PC-9 (cell line): ENCODE measurements around the gene ENTHD1. TPM values are rescaled to one million over a fixed set of nuclear protein-coding genes. Genes with fewer than 3 reads are reported as not detected.

ENCODE experiments used
- BruUV-seq: library from RNA; stranded (reverse); fragments of 400-500 nt; replicated peaks from 2 replicates; lab custom pipeline; 2021; lab: Mats Ljungman, UMichigan
- CTCF ChIA-PET: fragments of 300-600 bp; sonication (Branson Sonifier 250); formaldehyde crosslinking; loops from one replicate; lab custom pipeline; 2022; ENCODE audit warnings: antibody characterized with exemption; lab: Charles Lee
- POLR2A ChIA-PET: fragments of 300-600 bp; sonication (Branson Sonifier 250); formaldehyde crosslinking; loops from one replicate; lab custom pipeline; 2022; ENCODE audit warnings: antibody characterized with exemption; ENCODE audit not compliant: unreplicated experiment; lab: Charles Lee
- DNase-seq, 2 experiments: peaks; one replicate each; pipeline versions ENCODE4 v3.0.0 to v3.0.0-alpha.2; 2015 to 2022; ENCODE audit warnings: mixed read lengths in 1 of 2
- H2AFZ ChIP-seq: fragments of 200-600 bp; sonication (generic); 2 replicates; pipeline ENCODE4 v1.8.1; 2017; ENCODE audit warnings: antibody characterized with exemption
- H3F3A ChIP-seq: fragments of 200-600 bp; sonication (generic); 2 replicates; pipeline ENCODE4 v1.8.1; 2017; ENCODE audit warnings: antibody characterized with exemption, mild to moderate bottlenecking, low read depth; ENCODE audit not compliant: insufficient read depth
- H3K27ac ChIP-seq: fragments of 200-600 bp; sonication (generic); 2 replicates; pipeline ENCODE4 v1.6.1; 2016; ENCODE audit warnings: mixed run types
- H3K27me3 ChIP-seq: fragments of 200-600 bp; sonication (generic); 2 replicates; pipeline ENCODE4 v1.6.1; 2016; ENCODE audit warnings: low read depth, mixed run types; ENCODE audit not compliant: insufficient read depth
- H3K36me3 ChIP-seq: fragments of 200-600 bp; sonication (generic); 2 replicates; pipeline ENCODE4 v1.6.1; 2016; ENCODE audit warnings: low read depth, mixed run types
- H3K4me1 ChIP-seq: fragments of 200-600 bp; sonication (generic); replicated peaks from 2 replicates; pipeline ENCODE4 v1.6.1; 2016; ENCODE audit warnings: mixed run types; ENCODE audit not compliant: insufficient read depth
- H3K4me2 ChIP-seq: fragments of 200-600 bp; sonication (generic); 2 replicates; pipeline ENCODE4 v1.6.1; 2017; ENCODE audit warnings: mixed run types
- H3K4me3 ChIP-seq: fragments of 200-600 bp; sonication (generic); 2 replicates; pipeline ENCODE4 v1.6.1; 2016; ENCODE audit warnings: mixed run types
- H3K79me2 ChIP-seq: fragments of 200-600 bp; sonication (generic); 2 replicates; pipeline ENCODE4 v1.6.1; 2017; ENCODE audit warnings: low read depth, mixed run types
- H3K9me2 ChIP-seq: fragments of 200-600 bp; sonication (generic); 2 replicates; pipeline ENCODE4 v1.8.1; 2017; ENCODE audit warnings: mild to moderate bottlenecking; ENCODE audit not compliant: insufficient read depth
- H3K9me3 ChIP-seq: fragments of 200-600 bp; sonication (generic); 2 replicates; pipeline ENCODE4 v1.8.1; 2016; ENCODE audit warnings: low read depth; ENCODE audit not compliant: insufficient read depth
- H4K20me1 ChIP-seq: fragments of 200-600 bp; sonication (generic); 2 replicates; pipeline ENCODE4 v1.8.1; 2017; ENCODE audit not compliant: insufficient read depth
- CTCF ChIP-seq: fragments of 200-600 bp; sonication (generic); conservative IDR thresholded peaks from 2 replicates; pipeline ENCODE4 v1.6.1; 2017; ENCODE audit warnings: mixed run types, antibody characterized with exemption, mild to moderate bottlenecking, moderate library complexity
- EZH2 ChIP-seq: fragments of 200-600 bp; sonication (generic); IDR thresholded peaks from 2 replicates; pipeline ENCODE4 v1.8.0; 2017; ENCODE audit warnings: antibody characterized with exemption, low read depth
- intact Hi-C: fragments of 100-400 bp; cut with micrococcal nuclease; formaldehyde crosslinking; loops from one replicate; pipeline ENCODE4 v1.10.0; 2022; ENCODE audit not compliant: unreplicated experiment
- total RNA-seq: library from RNA; stranded (reverse); gene quantifications from 2 replicates; pipeline ENCODE4 v1.2.3, GENCODE V29; 2021

Gene ENTHD1
- total RNA-seq, 1 experiment from 2014 or later, result not detected

GRCh38 chr22:39932918-39933649, 39.5 kb upstream of the ENTHD1 start:
- Histone ChIP-seq H3K4me3 (no peak overlapping the region), H3K9me3 (no peaks in the 10 kb centered on the region), H3K4me2 (no peak overlapping the region), H4K20me1 (no peaks in the 10 kb centered on the region), H3K27ac (no peak overlapping the region), H3K9me2 (no peaks in the 10 kb centered on the region), H3K36me3 (no peaks in the 10 kb centered on the region), H3K79me2 (no peaks in the 10 kb centered on the region), H3K27me3 (peaks cover 94% of the 10 kb centered on the region), H2AFZ (no peak overlapping the region), H3K4me1 (no peaks in the 10 kb centered on the region), H3F3A (no peaks in the 10 kb centered on the region)
- peak in 1 of 2 experiments; percentile 29 for DNase-seq
- no TSS peak for BruUV-seq
- TF ChIP-seq CTCF (peak; percentile 87), EZH2 (no peak)
- ChIA-PET POLR2A (interaction anchor here (0.6 kb wide), 1 partner anchor 212 kb away, joined by 13 read pairs; no protein-coding TSS in a partner anchor), CTCF (interaction anchor here (0.7 to 1.0 kb wide), 2 partner anchors 92 to 320 kb away, joined by 3 to 9 read pairs; no protein-coding TSS in a partner anchor)
- intact Hi-C loops, result loop anchor here (2.0 to 10.0 kb wide), 3 partner anchors 92 to 376 kb away; no protein-coding TSS in a partner anchor

- peaks cover 94% of the 10 kb centered on the region for H3K27me3 ChIP-seq
- CTCF ChIA-PET, result interaction anchor here (0.7 kb wide), 2 partner anchors 29 to 128 kb away, joined by 3 to 5 read pairs; no protein-coding TSS in a partner anchor
- BruUV-seq, result no TSS peak
- no peaks in the 10 kb centered on the region for H3K36me3 ChIP-seq
- H3K27ac ChIP-seq, result no peak overlapping the region
- no peaks in the 10 kb centered on the region for H3K79me2 ChIP-seq
- no peaks in the 10 kb centered on the region for H3K4me1 ChIP-seq
- POLR2A ChIA-PET, result no interaction called here
- no peak for TF ChIP-seq CTCF
- TF ChIP-seq EZH2, result no peak
- no peak overlapping the region for H3K4me3 ChIP-seq
- H3K4me2 ChIP-seq, result no peak overlapping the region
- no peaks in the 10 kb centered on the region for H3F3A ChIP-seq
- H3K9me3 ChIP-seq, result no peaks in the 10 kb centered on the region
- DNase-seq, result no peak
- no peaks in the 10 kb centered on the region for H4K20me1 ChIP-seq
- H2AFZ ChIP-seq, result no peak overlapping the region
- intact Hi-C loops, result loop anchor here (2.0 to 10.0 kb wide), 3 partner anchors 93 to 375 kb away; no protein-coding TSS in a partner anchor
- H3K9me2 ChIP-seq, result no peaks in the 10 kb centered on the region
Measured at GRCh38 chr22:39932166-39932565, 38.6 kb upstream of the ENTHD1 start.

- intact Hi-C loops, result loop anchor here (5.0 to 10.0 kb wide), 2 partner anchors 306 to 374 kb away; no protein-coding TSS in a partner anchor
- H3F3A ChIP-seq, result no peaks in the 10 kb centered on the region
- no peaks in the 10 kb centered on the region for H3K9me3 ChIP-seq
- no TSS peak for BruUV-seq
- no peaks in the 10 kb centered on the region for H3K79me2 ChIP-seq
- H3K4me2 ChIP-seq, result no peak overlapping the region
- ChIA-PET CTCF (no interaction called here), POLR2A (no interaction called here)
- H2AFZ ChIP-seq, result no peak overlapping the region
- H3K4me1 ChIP-seq, result no peaks in the 10 kb centered on the region
- no peak for TF ChIP-seq CTCF
- TF ChIP-seq EZH2, result no peak
- H4K20me1 ChIP-seq, result no peaks in the 10 kb centered on the region
- no peak overlapping the region for H3K27ac ChIP-seq
- H3K36me3 ChIP-seq, result no peaks in the 10 kb centered on the region
- no peak overlapping the region for H3K4me3 ChIP-seq
- H3K27me3 ChIP-seq, result peaks cover 94% of the 10 kb centered on the region
- H3K9me2 ChIP-seq, result no peaks in the 10 kb centered on the region
- no peak for DNase-seq
Measured at GRCh38 chr22:39931251-39931650, 37.7 kb upstream of the ENTHD1 start.
